Kidney (tissue), 14 donors: ENCODE results near the gene TTC28. TPM values are rescaled to one million over a fixed set of nuclear protein-coding genes. Genes with fewer than 3 reads are reported as not detected.
"Not testable (repeated sequence)": the region's sequence is repeated elsewhere in the genome, so short reads cannot be mapped to it uniquely, and the experiment has no call there.

Source experiments
- DNase-seq, 5 donors: peaks; one replicate each; pipeline ENCODE4 v3.0.0-alpha.2; 2013 to 2020
- FAIRE-seq: peaks from 2 replicates; lab custom pipeline; 2012; peaks lifted over from hg19 to GRCh38; lab: Jason Lieb, UNC
- H3K27ac ChIP-seq, 2 donors: one replicate each; pipeline ENCODE4 v1.7.0; 2013; ENCODE audit warnings: low read depth in 2 of 2, low read length in 2 of 2, inconsistent platforms in 1 of 2
- H3K27me3 ChIP-seq: one replicate; pipeline ENCODE4 v1.7.1; 2013; ENCODE audit warnings: low read length, inconsistent platforms; ENCODE audit not compliant: control insufficient read depth, insufficient read depth
- H3K36me3 ChIP-seq, 3 donors: one replicate each; pipeline versions ENCODE4 v1.7.0 to v1.7.1; 2013; ENCODE audit warnings: low read length in 3 of 3, control low read depth in 1 of 3, inconsistent platforms in 1 of 3; ENCODE audit not compliant: insufficient read depth in 3 of 3, control insufficient read depth in 2 of 3
- H3K4me1 ChIP-seq, 3 donors: one replicate each; pipeline versions ENCODE4 v1.7.0 to v1.7.1; 2013; ENCODE audit warnings: low read length in 3 of 3, inconsistent platforms in 1 of 3, low read depth in 1 of 3; ENCODE audit not compliant: control insufficient read depth in 2 of 3, insufficient read depth in 2 of 3
- H3K4me3 ChIP-seq, 3 donors: one replicate each; pipeline versions ENCODE4 v1.7.0 to v1.8.1; 2013; ENCODE audit warnings: low read length in 3 of 3, control low read depth in 1 of 3, inconsistent platforms in 1 of 3
- H3K9ac ChIP-seq, 3 donors: one replicate each; pipeline versions ENCODE4 v1.7.0 to v1.7.1; 2013; ENCODE audit warnings: low read length in 3 of 3, control low read depth in 1 of 3, inconsistent platforms in 1 of 3
- H3K9me3 ChIP-seq, 3 donors: one replicate each; pipeline versions ENCODE4 v1.7.0 to v1.7.1; 2013; ENCODE audit warnings: low read length in 3 of 3, control low read depth in 1 of 3, inconsistent platforms in 1 of 3; ENCODE audit not compliant: control insufficient read depth in 2 of 3, insufficient read depth in 1 of 3
- CTCF ChIP-seq: IDR thresholded peaks from 3 replicates; pipeline ENCODE4 v1.5.1; 2012; ENCODE audit warnings: mild to moderate bottlenecking, moderate library complexity, borderline replicate concordance; ENCODE audit not compliant: insufficient read depth; ENCODE audit errors: extremely low read depth
- intact Hi-C: fragments of 100-400 bp; cut with DNase I; formaldehyde crosslinking; loops from one replicate; pipeline ENCODE4 v1.11.1; 2022
- polyA plus RNA-seq: library from polyadenylated mRNA; stranded (reverse); fragments of 350-450 nt; fragmentation: Illumina TruSeq; extraction: RNeasy Lipid Tissue Mini Kit (QIAGEN cat#74804); gene quantifications from one replicate; pipeline ENCODE4 v1.2.3, GENCODE V29; 2014; ENCODE audit warnings: low read depth, low replicate concordance; ENCODE audit not compliant: insufficient read depth
- total RNA-seq: library from RNA; stranded (reverse); fragmentation: NEBNext Ultra II Directional; extraction: Animal tissue kit (Norgen Biotek cat#: 25700); gene quantifications from one replicate; pipeline ENCODE4 v1.2.1, GENCODE V29; 2021
- donor health status: control.
- donor health status: control.
- donor health status: control.
- donor health status: control.
- donor health status: control.
- donor health status: DM: yes; HTN: yes; CAD: no.
- donor health status: Normal renal cell carcinoma (clear cell type).

Gene TTC28
- total and polyA plus RNA-seq, 2 donors from 2014 or later = 3.5 to 40.2 TPM

DNA sequence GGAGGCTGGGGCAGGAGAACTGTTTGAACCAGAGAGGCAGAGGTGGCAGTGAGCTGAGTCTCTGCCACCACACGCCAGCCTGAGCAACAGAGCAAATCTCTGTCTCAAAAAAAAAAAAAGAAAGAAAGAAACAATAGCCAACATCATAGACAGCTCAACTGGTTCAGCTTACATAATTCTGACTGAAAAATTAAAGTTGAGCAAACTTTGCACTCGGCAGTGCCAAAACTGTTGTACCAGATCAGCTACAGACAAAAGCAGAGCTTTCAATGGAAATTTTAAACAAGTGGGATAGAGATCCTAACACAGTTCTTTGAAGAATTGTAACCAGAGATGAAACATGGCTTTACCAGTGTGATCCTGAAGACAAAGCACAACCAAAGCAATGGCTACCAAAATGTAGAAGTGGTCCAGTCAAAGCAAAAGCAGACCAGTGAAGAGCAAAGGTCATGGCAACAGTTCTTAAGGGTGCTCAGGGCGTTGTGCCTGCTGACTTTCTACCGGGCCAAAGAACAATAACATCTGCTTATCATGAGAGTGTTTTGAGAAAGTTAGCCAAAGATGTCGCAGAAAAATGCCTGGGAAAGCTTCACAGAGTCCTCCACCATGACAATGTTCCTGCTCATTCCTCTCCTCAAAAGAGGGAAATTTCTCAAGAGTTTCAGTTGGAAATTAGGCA is 59.3 kb downstream of the TTC28 start:
- no peaks in the 10 kb centered on the region for H3K27me3 ChIP-seq
- no peaks in the 10 kb centered on the region for H3K4me1 ChIP-seq
- no peak overlapping the region for H3K4me3 ChIP-seq
- intact Hi-C loops = no loop called here
- no peaks in the 10 kb centered on the region for H3K36me3 ChIP-seq
- H3K9me3 ChIP-seq = no peaks in the 10 kb centered on the region
- DNase-seq = no peak
- TF ChIP-seq CTCF = no peak
- no peak for FAIRE-seq
- no peak overlapping the region for H3K9ac ChIP-seq
- H3K27ac ChIP-seq = no peak overlapping the region

- Histone ChIP-seq H3K9ac (no peak overlapping the region), H3K4me3 (no peak overlapping the region), H3K36me3 (no peaks in the 10 kb centered on the region), H3K27me3 (no peaks in the 10 kb centered on the region), H3K4me1 (no peaks in the 10 kb centered on the region), H3K9me3 (no peaks in the 10 kb centered on the region), H3K27ac (no peak overlapping the region)
- no peak for TF ChIP-seq CTCF
- DNase-seq (no peak), FAIRE-seq (no peak)
- intact Hi-C loops = no loop called here
Observed at GRCh38 chr22:28619236-28619635, 60.4 kb downstream of the TTC28 start.

GRCh38 chr22:28615423-28615822 is 64.2 kb downstream of the TTC28 start:
- H3K27me3 ChIP-seq, H3K36me3 ChIP-seq, intact Hi-C loops, H3K9me3 ChIP-seq, H3K27ac ChIP-seq, H3K9ac ChIP-seq, DNase-seq, FAIRE-seq, H3K4me1 ChIP-seq, H3K4me3 ChIP-seq: not testable (repeated sequence)

DNA sequence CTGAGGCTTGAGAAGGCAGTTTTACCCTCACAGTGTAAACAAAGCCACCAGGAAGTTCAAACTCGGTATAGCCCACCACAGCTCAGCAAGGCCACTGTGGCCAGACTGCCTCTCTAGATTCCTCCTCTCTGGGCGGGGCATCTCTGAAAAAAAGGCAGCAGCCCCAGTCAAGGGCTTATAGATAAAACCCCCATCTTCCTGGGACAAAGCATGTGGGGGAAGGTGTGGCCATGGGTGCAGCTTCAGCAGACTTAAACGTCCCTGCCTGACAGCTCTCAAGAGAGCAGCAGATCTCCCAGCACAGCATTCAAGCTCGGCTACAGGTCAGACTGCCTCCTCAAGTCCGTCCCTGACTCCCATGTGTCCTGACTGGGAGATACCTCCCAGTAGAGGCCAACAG is 69.7 kb downstream of the TTC28 start:
- DNase-seq (no peak), FAIRE-seq (no peak)
- no peaks in the 10 kb centered on the region for H3K36me3 ChIP-seq
- TF ChIP-seq CTCF = no peak
- H3K4me1 ChIP-seq = no peaks in the 10 kb centered on the region
- H3K4me3 ChIP-seq = no peak overlapping the region
- H3K27ac ChIP-seq = no peak overlapping the region
- no peaks in the 10 kb centered on the region for H3K27me3 ChIP-seq
- no peaks in the 10 kb centered on the region for H3K9me3 ChIP-seq
- H3K9ac ChIP-seq = no peak overlapping the region
- intact Hi-C loops = no loop called here
